A673 (cell line): ENCODE measurements around the gene CPAMD8. TPM values are rescaled to one million over a fixed set of nuclear protein-coding genes. Genes with fewer than 3 reads are reported as not detected.

Source experiments
- BruUV-seq: library from RNA; stranded (reverse); fragments of 400-500 nt; replicated peaks from 2 replicates; lab custom pipeline; 2021; lab: Mats Ljungman, UMichigan
- CTCF ChIA-PET: fragments of 300-600 bp; sonication (Branson Sonifier 250); formaldehyde crosslinking; loops from one replicate; lab custom pipeline; 2022; ENCODE audit warnings: antibody characterized with exemption; lab: Charles Lee
- POLR2A ChIA-PET: fragments of 300-600 bp; sonication (Branson Sonifier 250); formaldehyde crosslinking; loops from one replicate; lab custom pipeline; 2022; ENCODE audit warnings: antibody characterized with exemption; ENCODE audit not compliant: low non-redundant PET; lab: Charles Lee
- DNase-seq: peaks from one replicate; pipeline ENCODE4 v3.0.0-alpha.2; 2015; ENCODE audit warnings: low spot score
- H3K27ac ChIP-seq: fragments of 200-600 bp; sonication (generic); 2 replicates; pipeline ENCODE4 v1.5.1; 2016; ENCODE audit warnings: mixed run types, low read depth, mild to moderate bottlenecking, mixed read lengths, antibody characterized with exemption, low read length; ENCODE audit not compliant: poor library complexity, severe bottlenecking
- H3K27me3 ChIP-seq: fragments of 200-600 bp; sonication (generic); replicated peaks from 2 replicates; pipeline ENCODE4 v1.6.1; 2017; ENCODE audit warnings: mixed run types, low read depth, mild to moderate bottlenecking, mixed read lengths, antibody characterized with exemption, low read length; ENCODE audit not compliant: insufficient read depth, poor library complexity
- H3K36me3 ChIP-seq: fragments of 200-600 bp; sonication (generic); 2 replicates; pipeline ENCODE4 v1.6.1; 2016; ENCODE audit warnings: mixed run types, mild to moderate bottlenecking, mixed read lengths, antibody characterized with exemption, low read length; ENCODE audit not compliant: insufficient read depth, poor library complexity, severe bottlenecking
- H3K4me1 ChIP-seq: fragments of 200-600 bp; sonication (generic); 2 replicates; pipeline ENCODE4 v1.6.1; 2017; ENCODE audit warnings: mixed run types, mild to moderate bottlenecking, mixed read lengths, antibody characterized with exemption, low read length; ENCODE audit not compliant: insufficient read depth, poor library complexity, severe bottlenecking
- H3K4me3 ChIP-seq: fragments of 200-600 bp; sonication (generic); 2 replicates; pipeline ENCODE4 v1.5.1; 2016; ENCODE audit warnings: low read depth, mixed run types, mild to moderate bottlenecking, mixed read lengths, low read length; ENCODE audit not compliant: poor library complexity, severe bottlenecking
- H3K9me3 ChIP-seq: fragments of 200-600 bp; sonication (generic); 2 replicates; pipeline ENCODE4 v1.6.1; 2016; ENCODE audit warnings: mixed run types, low read depth, mild to moderate bottlenecking, mixed read lengths, antibody characterized with exemption, low read length; ENCODE audit not compliant: poor library complexity, severe bottlenecking
- EZH2 ChIP-seq: fragments of 200-600 bp; sonication (generic); IDR thresholded peaks from 2 replicates; pipeline ENCODE4 v1.6.1; 2017; ENCODE audit warnings: borderline replicate concordance, low read depth, mild to moderate bottlenecking, mixed read lengths, antibody characterized with exemption, low read length; ENCODE audit not compliant: poor library complexity, severe bottlenecking
- intact Hi-C: fragments of 100-400 bp; cut with micrococcal nuclease; formaldehyde crosslinking; loops from one replicate; pipeline ENCODE4 v1.10.0; 2022; ENCODE audit not compliant: unreplicated experiment
- total RNA-seq: library from RNA; stranded (reverse); gene quantifications from 2 replicates; pipeline ENCODE4 v1.2.3, GENCODE V29; 2021
- TF ChIP-seq, protein P1 (sequence below): fragments of 300-800, 200-600 bp; sonication (generic); conservative IDR thresholded peaks from 2 replicates; pipeline ENCODE4 v1.5.1; 2017; ENCODE audit warnings: low read depth, mild to moderate bottlenecking, antibody characterized with exemption, low read length, moderate library complexity, mixed read lengths

CPAMD8 gene
- total RNA-seq, 1 experiment from 2014 or later = 0.82 TPM

DNA sequence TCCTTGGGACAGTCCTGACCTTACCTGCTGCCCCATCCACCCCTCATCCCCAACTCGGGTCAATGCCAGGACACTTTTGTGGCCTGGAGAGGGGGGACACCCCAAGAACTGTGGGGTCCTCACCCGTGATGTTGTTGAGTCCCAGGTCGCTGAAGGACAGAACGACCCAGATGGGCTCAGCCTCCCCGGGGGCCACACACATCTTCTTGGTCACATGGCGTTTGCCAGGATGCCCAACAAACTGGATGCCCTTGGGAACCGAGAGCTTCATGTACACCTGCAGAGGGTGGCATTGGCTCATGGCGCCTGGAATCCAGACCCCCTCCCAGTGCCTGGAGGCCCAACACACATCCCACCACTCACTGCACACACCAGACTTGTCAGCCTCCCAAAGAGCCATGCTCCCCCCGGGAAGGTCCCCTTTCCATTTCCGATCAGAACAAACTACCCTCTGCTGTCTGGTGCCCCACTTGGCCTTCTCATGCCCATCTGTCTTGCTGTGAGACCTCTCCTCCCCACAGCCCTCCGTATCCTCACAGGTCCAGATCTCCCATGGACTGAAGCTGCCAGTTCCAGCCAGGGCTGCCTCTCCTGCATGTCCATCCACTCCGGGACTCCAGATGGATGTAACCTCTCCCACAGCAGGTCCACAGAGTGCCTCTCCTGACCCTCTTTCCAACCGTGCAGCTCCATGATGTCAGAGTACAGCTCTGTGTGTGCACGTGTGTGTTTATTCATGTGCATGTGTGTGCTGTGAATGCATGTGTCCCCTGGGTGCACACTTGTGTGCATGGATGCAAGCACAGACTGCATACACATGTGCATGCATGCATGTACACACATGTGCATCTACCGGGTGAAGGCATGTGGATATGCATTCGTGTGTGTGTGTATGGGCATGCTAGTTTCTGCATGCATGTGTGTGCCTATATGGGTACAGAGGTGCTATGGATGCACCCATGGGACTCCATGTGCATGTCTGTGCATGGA, 79.4 kb downstream of the CPAMD8 start:
- H3K36me3 ChIP-seq = no peaks in the 10 kb centered on the region
- CTCF ChIA-PET = no interaction called here
- H3K27me3 ChIP-seq = no peaks in the 10 kb centered on the region
- POLR2A ChIA-PET = no interaction called here
- DNase-seq = no peak
- H3K27ac ChIP-seq = no peak overlapping the region
- no peaks in the 10 kb centered on the region for H3K9me3 ChIP-seq
- no peak for TF ChIP-seq EZH2
- TF ChIP-seq, protein P1, sequence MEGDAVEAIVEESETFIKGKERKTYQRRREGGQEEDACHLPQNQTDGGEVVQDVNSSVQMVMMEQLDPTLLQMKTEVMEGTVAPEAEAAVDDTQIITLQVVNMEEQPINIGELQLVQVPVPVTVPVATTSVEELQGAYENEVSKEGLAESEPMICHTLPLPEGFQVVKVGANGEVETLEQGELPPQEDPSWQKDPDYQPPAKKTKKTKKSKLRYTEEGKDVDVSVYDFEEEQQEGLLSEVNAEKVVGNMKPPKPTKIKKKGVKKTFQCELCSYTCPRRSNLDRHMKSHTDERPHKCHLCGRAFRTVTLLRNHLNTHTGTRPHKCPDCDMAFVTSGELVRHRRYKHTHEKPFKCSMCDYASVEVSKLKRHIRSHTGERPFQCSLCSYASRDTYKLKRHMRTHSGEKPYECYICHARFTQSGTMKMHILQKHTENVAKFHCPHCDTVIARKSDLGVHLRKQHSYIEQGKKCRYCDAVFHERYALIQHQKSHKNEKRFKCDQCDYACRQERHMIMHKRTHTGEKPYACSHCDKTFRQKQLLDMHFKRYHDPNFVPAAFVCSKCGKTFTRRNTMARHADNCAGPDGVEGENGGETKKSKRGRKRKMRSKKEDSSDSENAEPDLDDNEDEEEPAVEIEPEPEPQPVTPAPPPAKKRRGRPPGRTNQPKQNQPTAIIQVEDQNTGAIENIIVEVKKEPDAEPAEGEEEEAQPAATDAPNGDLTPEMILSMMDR = no peak
- intact Hi-C loops = no loop called here
- no peak overlapping the region for H3K4me3 ChIP-seq
- BruUV-seq = no TSS peak
- no peaks in the 10 kb centered on the region for H3K4me1 ChIP-seq

DNA sequence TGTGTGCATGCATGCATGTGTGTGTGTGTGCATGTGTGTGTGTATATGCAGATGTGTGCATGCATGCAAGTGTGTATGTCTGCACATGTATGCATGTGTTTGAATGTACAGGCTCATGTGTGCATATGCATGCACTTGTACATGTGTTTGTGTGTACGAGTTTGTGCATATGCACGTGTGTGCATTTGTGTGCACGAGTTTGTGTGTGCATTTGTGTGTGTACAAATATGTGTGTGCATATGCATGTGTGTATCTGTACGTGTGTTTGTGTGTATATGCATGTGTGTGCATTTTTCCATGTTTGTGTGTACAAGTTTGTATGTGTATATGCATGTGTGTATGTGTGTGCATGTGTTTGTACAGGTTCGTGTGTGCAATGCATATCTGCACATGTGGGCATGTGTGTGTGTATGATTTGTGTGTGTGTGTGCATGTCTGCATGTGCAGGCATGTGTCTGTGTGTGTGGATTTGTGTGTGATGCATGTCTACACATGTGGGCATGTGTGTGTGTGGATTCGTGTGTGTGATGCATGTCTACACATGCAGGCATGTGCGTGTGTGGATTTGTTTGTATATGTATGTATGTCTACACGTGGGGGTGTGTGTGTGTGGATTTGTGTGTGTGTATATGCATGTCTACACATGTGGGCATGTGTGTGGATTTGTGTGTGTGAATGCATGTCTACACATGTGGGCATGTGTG, 80.7 kb downstream of the CPAMD8 start:
- no peak for TF ChIP-seq EZH2
- TF ChIP-seq, protein P1 = no peak
- no peaks in the 10 kb centered on the region for H3K36me3 ChIP-seq
- POLR2A ChIA-PET = no interaction called here
- CTCF ChIA-PET = no interaction called here
- H3K27ac ChIP-seq = no peak overlapping the region
- H3K4me3 ChIP-seq = no peak overlapping the region
- DNase-seq = no peak
- no peaks in the 10 kb centered on the region for H3K4me1 ChIP-seq
- no peaks in the 10 kb centered on the region for H3K27me3 ChIP-seq
- intact Hi-C loops = no loop called here
- H3K9me3 ChIP-seq = no peaks in the 10 kb centered on the region
- no TSS peak for BruUV-seq

DNA sequence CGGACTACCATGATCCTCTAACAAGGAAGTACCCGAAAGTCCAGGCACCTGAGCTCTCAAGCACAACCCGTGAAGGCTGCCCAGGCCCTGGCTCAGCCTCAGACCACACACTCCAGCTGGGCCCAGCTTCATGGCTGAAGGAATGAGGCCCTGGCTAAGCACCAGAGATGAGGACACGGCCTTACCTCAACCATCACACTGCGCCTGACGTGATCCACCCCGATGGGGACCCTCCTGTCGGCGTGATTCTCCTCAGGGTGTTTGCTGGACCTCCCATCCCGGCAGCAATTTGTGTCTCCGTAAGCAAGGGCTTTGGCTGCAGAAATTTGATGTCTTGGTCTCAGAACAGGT, 81.3 kb downstream of the CPAMD8 start:
- no peaks in the 10 kb centered on the region for H3K4me1 ChIP-seq
- no peak for TF ChIP-seq EZH2
- TF ChIP-seq, protein P1 = no peak

More for the DNA sequence above, 81.3 kb downstream of the CPAMD8 start:
- Histone ChIP-seq H3K9me3 (no peaks in the 10 kb centered on the region), H3K27ac (no peak overlapping the region), H3K27me3 (no peaks in the 10 kb centered on the region), H3K36me3 (no peaks in the 10 kb centered on the region), H3K4me3 (no peak overlapping the region)
- ChIA-PET CTCF (no interaction called here), POLR2A (no interaction called here)
- DNase-seq = no peak
- intact Hi-C loops = no loop called here
- BruUV-seq = no TSS peak
